HepG2 (cell line): ENCODE results near the gene NAA15.

Experiments used
- MYC ChIP-seq: sonication (generic); formaldehyde crosslinking; IDR thresholded peaks from 2 replicates; pipeline ENCODE4 v1.9.0; 2021; ENCODE audit warnings: missing genetic modification reagents, borderline replicate concordance
- MYPOP ChIP-seq: sonication (generic); formaldehyde crosslinking; IDR thresholded peaks from 2 replicates; pipeline ENCODE4 v1.8.1; 2023; ENCODE audit warnings: mild to moderate bottlenecking, moderate library complexity, missing genetic modification reagents
- POLR2A ChIP-seq, 2 experiments: IDR thresholded peaks; 2 replicates each; pipeline ENCODE4 v1.6.1; 2011; ENCODE audit warnings: low read depth in 2 of 2, low read length in 2 of 2, mild to moderate bottlenecking in 1 of 2, moderate library complexity in 1 of 2; ENCODE audit not compliant: insufficient read depth in 1 of 2
- RXRA ChIP-seq: sonication (generic); formaldehyde crosslinking; IDR thresholded peaks from 2 replicates; pipeline ENCODE4 v1.5.1; 2020; ENCODE audit warnings: missing genetic modification reagents
- YY1 ChIP-seq: IDR thresholded peaks from 2 replicates; pipeline ENCODE4 v1.6.1; 2011; ENCODE audit warnings: low read length, low read depth, moderate library complexity, mild to moderate bottlenecking; ENCODE audit not compliant: insufficient read depth, insufficient replicate concordance
- ZBTB26 ChIP-seq: IDR thresholded peaks from 2 replicates; pipeline ENCODE4 v1.6.1; 2016; ENCODE audit warnings: missing compliant biosample characterization, missing genetic modification reagents, borderline replicate concordance
- ZBTB8A ChIP-seq: sonication (generic); formaldehyde crosslinking; IDR thresholded peaks from 2 replicates; pipeline ENCODE4 v1.4.0; 2020; ENCODE audit warnings: mild to moderate bottlenecking, low read depth, missing genetic modification reagents, borderline replicate concordance
- ZNF292 ChIP-seq: sonication (generic); formaldehyde crosslinking; IDR thresholded peaks from 2 replicates; pipeline ENCODE4 v1.8.1; 2022; ENCODE audit warnings: mild to moderate bottlenecking, low read depth, missing genetic modification reagents, borderline replicate concordance
- ZNF496 ChIP-seq: sonication (generic); formaldehyde crosslinking; IDR thresholded peaks from 2 replicates; pipeline ENCODE4 v1.8.1; 2023; ENCODE audit warnings: mild to moderate bottlenecking, moderate library complexity, missing genetic modification reagents; ENCODE audit not compliant: insufficient replicate concordance
- ZNF605 ChIP-seq: sonication (generic); formaldehyde crosslinking; IDR thresholded peaks from 2 replicates; pipeline ENCODE4 v1.8.0; 2022; ENCODE audit warnings: mild to moderate bottlenecking, missing genetic modification reagents
- TF ChIP-seq, protein P1 (sequence below): sonication (generic); formaldehyde crosslinking; IDR thresholded peaks from 2 replicates; pipeline ENCODE4 v1.8.1; 2023; ENCODE audit warnings: mild to moderate bottlenecking, missing genetic modification reagents
- TF ChIP-seq, protein P2 (sequence below): sonication (generic); formaldehyde crosslinking; IDR thresholded peaks from 2 replicates; pipeline ENCODE4 v1.4.0; 2020; ENCODE audit warnings: mild to moderate bottlenecking, missing genetic modification reagents
- TF ChIP-seq, protein P3 (sequence below): sonication (generic); formaldehyde crosslinking; conservative IDR thresholded peaks from 2 replicates; pipeline ENCODE4 v1.4.0; 2020; ENCODE audit warnings: missing genetic modification reagents

- TF ChIP-seq YY1 (no peak), ZBTB8A (CRISPR knock-in tag) (no peak), ZNF605 (CRISPR knock-in tag) (no peak), MYC (CRISPR knock-in tag) (no peak), MYPOP (CRISPR knock-in tag) (no peak), ZBTB26 (no peak), ZNF496 (CRISPR knock-in tag) (no peak), ZNF292 (no peak), RXRA (CRISPR knock-in tag) (no peak), POLR2A (IDR thresholded peaks at IDR 0.05; ENCODE audit: insufficient read depth in 1 of 2, low read depth in 2 of 2, low read length in 2 of 2) (no peak)
- TF ChIP-seq, protein P1, sequence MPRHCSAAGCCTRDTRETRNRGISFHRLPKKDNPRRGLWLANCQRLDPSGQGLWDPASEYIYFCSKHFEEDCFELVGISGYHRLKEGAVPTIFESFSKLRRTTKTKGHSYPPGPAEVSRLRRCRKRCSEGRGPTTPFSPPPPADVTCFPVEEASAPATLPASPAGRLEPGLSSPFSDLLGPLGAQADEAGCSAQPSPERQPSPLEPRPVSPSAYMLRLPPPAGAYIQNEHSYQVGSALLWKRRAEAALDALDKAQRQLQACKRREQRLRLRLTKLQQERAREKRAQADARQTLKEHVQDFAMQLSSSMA (CRISPR knock-in tag) = no peak
- TF ChIP-seq, protein P2, sequence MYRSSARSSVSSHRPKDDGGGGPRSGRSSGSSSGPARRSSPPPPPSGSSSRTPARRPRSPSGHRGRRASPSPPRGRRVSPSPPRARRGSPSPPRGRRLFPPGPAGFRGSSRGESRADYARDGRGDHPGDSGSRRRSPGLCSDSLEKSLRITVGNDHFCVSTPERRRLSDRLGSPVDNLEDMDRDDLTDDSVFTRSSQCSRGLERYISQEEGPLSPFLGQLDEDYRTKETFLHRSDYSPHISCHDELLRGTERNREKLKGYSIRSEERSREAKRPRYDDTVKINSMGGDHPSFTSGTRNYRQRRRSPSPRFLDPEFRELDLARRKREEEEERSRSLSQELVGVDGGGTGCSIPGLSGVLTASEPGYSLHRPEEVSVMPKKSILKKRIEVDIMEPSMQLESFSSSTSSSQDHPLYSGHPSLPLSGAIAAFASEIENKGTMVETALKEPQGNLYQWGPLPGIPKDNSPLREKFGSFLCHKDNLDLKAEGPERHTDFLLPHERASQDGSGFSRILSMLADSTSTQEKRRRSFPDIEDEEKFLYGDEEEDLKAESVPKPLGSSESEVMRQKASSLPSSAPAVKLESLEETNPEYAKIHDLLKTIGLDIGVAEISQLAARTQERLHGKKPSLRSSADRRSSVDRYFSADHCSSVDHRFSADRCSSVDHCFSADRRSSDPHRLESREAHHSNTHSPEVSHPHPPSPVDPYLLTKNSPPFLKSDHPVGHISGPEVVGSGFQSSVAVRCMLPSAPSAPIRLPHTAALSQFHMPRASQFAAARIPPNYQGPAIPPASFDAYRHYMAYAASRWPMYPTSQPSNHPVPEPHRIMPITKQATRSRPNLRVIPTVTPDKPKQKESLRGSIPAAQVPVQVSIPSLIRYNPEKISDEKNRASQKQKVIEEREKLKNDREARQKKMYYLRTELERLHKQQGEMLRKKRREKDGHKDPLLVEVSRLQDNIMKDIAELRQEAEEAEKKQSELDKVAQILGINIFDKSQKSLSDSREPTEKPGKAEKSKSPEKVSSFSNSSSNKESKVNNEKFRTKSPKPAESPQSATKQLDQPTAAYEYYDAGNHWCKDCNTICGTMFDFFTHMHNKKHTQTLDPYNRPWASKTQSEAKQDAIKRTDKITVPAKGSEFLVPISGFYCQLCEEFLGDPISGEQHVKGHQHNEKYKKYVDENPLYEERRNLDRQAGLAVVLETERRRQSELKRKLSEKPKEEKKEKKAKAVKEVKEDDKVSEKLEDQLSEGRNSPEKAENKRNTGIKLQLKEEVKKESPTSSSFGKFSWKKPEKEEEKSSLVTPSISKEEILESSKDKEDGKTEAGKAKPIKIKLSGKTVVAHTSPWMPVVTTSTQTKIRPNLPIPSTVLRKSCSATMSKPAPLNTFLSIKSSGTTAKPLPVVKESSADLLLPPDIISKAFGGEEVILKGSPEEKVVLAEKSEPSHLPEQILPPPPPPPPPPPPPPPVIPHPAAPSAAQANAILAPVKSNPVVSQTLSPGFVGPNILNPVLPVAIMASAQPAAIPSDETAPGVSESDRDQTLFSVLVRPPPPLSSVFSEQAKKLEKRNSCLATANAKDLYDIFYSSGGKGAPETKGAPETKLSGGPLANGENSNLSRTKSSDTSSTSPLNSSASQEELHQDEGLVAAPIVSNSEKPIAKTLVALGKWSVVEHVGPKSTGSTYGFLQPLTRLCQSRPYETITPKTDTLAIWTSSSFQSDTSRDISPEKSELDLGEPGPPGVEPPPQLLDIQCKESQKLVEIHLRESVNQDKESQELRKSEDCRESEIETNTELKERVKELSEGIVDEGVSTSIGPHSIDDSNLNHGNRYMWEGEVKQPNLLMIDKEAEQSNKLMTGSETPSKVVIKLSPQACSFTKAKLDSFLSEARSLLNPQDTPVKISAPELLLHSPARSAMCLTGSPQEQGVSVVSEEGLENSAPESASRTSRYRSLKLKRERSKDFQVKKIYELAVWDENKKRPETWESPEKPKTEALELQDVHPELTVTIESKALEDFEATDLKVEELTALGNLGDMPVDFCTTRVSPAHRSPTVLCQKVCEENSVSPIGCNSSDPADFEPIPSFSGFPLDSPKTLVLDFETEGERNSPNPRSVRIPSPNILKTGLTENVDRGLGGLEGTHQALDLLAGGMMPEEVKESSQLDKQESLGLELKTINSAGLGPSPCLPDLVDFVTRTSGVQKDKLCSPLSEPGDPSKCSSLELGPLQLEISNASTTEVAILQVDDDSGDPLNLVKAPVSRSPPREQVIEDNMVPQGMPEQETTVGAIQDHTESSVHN (CRISPR knock-in tag) = no peak
- TF ChIP-seq, protein P3, sequence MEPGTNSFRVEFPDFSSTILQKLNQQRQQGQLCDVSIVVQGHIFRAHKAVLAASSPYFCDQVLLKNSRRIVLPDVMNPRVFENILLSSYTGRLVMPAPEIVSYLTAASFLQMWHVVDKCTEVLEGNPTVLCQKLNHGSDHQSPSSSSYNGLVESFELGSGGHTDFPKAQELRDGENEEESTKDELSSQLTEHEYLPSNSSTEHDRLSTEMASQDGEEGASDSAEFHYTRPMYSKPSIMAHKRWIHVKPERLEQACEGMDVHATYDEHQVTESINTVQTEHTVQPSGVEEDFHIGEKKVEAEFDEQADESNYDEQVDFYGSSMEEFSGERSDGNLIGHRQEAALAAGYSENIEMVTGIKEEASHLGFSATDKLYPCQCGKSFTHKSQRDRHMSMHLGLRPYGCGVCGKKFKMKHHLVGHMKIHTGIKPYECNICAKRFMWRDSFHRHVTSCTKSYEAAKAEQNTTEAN (CRISPR knock-in tag) = no peak
Measured at GRCh38 chr4:139329665-139330200, 28.4 kb downstream of the NAA15 start.
